RWPE2 (cell line): ENCODE results near the gene B4GALNT4.
"Not testable (repeated sequence)": the region's sequence is repeated elsewhere in the genome, so short reads cannot be mapped to it uniquely, and the experiment has no call there.

Source experiments
- ATAC-seq: fragments of 200-7000 bp; cut with Tn5 transposase; 3 replicates; pipeline ENCODE4 v1.9.1; 2021; ENCODE audit warnings: low read depth
- DNase-seq: peaks from one replicate; pipeline ENCODE4 v3.0.0-alpha.2; 2020; ENCODE audit warnings: low spot score
- H3K27ac ChIP-seq: fragments of 450-650 bp; 2 replicates; pipeline ENCODE4 v1.5.1; 2017; ENCODE audit warnings: mild to moderate bottlenecking; ENCODE audit not compliant: poor library complexity, severe bottlenecking
- H3K27me3 ChIP-seq: fragments of 250-450 bp; sonication (Bioruptor Pico); 2 replicates; pipeline ENCODE4 v1.5.1; 2021; ENCODE audit warnings: mild to moderate bottlenecking, moderate library complexity; ENCODE audit not compliant: insufficient read depth, poor library complexity, severe bottlenecking
- H3K36me3 ChIP-seq: fragments of 250-450 bp; sonication (Bioruptor Pico); 2 replicates; pipeline ENCODE4 v1.5.1; 2020; ENCODE audit warnings: low read depth, mild to moderate bottlenecking, moderate library complexity
- H3K4me1 ChIP-seq: fragments of 250-450 bp; sonication (Bioruptor Pico); 2 replicates; pipeline ENCODE4 v1.5.1; 2021; ENCODE audit warnings: mild to moderate bottlenecking, moderate library complexity; ENCODE audit not compliant: insufficient read depth, poor library complexity, severe bottlenecking
- H3K4me3 ChIP-seq: fragments of 250-450 bp; sonication (Bioruptor Pico); 2 replicates; pipeline ENCODE4 v1.5.1; 2021; ENCODE audit warnings: mild to moderate bottlenecking, moderate library complexity; ENCODE audit not compliant: severe bottlenecking
- H3K9me3 ChIP-seq: fragments of 250-450 bp; sonication (Bioruptor Pico); 2 replicates; pipeline ENCODE4 v1.5.1; 2021; ENCODE audit warnings: mild to moderate bottlenecking, moderate library complexity; ENCODE audit not compliant: severe bottlenecking
- TF ChIP-seq, protein P1 (sequence below): fragments of 450-650 bp; IDR thresholded peaks from one replicate; pipeline ENCODE4 v1.5.1; 2017; ENCODE audit warnings: mild to moderate bottlenecking, moderate library complexity; ENCODE audit not compliant: poor library complexity, severe bottlenecking

The B4GALNT4 gene

DNA sequence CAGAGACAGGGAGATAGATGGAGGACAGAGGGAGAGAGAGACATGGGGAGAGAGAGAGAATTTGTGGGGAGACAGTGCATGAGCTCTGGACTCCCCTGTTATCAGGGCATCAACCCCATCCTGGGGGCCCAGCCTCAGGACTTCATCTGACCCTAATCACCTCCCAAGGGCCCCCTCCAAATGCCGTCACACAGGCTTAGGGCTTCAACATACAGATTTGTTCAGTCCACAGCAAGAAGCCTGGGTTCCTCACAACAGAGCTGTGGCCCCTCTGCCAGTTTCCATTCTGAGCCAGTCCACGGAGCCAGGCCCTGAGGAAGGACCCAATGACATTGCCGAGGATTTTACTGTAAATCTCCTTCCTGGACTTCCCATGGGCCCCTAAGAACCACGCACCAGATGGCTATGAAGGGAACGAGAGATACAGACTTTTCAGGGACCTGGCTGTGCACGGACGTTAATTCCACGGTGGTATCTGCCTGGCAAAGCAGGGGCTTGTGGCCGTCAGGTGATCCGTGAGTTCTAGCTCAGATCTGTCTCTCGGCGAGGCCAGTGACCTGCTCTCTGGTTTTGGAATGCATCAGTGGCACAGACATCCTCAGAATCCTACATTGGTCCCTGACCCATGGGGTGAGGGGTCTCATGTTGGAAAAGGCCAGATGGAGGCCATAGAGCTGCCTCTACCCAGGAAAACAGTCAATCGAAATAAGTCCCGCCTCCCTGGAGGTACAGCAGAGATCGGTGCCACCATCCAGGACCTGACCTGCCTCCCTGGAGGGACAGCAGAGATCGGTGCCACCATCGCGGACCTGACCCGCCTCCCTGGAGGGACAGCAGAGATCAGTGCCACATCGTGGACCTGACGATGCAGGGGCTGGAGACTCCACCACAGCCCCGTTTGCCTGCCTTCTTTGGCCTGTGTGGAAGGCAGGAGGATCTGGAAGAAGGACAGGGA, 8.7 kb upstream of the B4GALNT4 start:
- Histone ChIP-seq H3K27me3 (no peaks in the 10 kb centered on the region), H3K4me1 (peaks cover 9% of the 10 kb centered on the region), H3K4me3 (no peak overlapping the region), H3K9me3 (no peaks in the 10 kb centered on the region), H3K27ac (no peak overlapping the region), H3K36me3 (no peaks in the 10 kb centered on the region)
- ATAC-seq (no peak), DNase-seq (no peak)
- TF ChIP-seq, protein P1, sequence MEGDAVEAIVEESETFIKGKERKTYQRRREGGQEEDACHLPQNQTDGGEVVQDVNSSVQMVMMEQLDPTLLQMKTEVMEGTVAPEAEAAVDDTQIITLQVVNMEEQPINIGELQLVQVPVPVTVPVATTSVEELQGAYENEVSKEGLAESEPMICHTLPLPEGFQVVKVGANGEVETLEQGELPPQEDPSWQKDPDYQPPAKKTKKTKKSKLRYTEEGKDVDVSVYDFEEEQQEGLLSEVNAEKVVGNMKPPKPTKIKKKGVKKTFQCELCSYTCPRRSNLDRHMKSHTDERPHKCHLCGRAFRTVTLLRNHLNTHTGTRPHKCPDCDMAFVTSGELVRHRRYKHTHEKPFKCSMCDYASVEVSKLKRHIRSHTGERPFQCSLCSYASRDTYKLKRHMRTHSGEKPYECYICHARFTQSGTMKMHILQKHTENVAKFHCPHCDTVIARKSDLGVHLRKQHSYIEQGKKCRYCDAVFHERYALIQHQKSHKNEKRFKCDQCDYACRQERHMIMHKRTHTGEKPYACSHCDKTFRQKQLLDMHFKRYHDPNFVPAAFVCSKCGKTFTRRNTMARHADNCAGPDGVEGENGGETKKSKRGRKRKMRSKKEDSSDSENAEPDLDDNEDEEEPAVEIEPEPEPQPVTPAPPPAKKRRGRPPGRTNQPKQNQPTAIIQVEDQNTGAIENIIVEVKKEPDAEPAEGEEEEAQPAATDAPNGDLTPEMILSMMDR: no peak

DNA sequence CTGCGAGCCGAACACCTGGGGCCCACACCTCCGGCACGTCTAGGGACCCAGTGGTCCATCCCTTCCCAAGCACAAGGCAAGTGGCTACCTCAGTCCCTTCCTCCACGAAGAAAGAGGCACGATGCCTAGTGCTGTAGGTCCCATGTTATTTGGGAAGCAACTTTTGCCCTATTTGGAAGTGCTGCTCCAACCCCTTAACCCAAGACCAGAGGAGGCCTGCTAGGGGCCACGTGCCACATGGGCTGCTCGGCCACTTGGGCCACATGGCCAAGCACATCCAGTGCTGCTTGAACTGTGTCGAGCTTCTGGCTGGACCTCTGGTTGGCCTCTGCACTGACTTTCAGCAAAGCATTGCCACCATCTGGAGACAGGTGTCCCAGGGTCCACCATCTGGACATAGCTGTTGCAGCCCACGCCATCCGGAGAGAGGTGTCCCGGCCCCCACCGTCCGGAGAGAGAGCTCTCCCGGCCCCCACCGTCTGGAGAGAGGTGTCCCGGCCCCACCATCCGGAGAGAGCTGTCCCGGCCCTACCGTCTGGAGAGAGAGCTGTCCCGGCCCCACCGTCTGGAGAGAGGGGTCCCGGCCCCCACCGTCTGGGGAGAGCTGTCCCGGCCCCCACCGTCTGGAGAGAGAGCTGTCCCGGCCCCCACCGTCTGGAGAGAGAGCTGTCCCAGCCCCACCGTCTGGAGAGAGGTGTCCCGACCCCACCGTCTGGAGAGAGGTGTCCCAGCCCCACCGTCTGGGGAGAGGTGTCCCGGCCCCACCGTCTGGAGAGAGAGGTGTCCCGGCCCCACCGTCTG, 6.5 kb upstream of the B4GALNT4 start:
- Histone ChIP-seq H3K36me3 (no peaks in the 10 kb centered on the region), H3K4me1 (peaks cover 7% of the 10 kb centered on the region), H3K4me3 (no peak overlapping the region), H3K27me3 (no peaks in the 10 kb centered on the region), H3K9me3 (no peaks in the 10 kb centered on the region), H3K27ac (no peak overlapping the region)
- TF ChIP-seq, protein P1: no peak
- ATAC-seq: no peak
- DNase-seq: no peak

DNA sequence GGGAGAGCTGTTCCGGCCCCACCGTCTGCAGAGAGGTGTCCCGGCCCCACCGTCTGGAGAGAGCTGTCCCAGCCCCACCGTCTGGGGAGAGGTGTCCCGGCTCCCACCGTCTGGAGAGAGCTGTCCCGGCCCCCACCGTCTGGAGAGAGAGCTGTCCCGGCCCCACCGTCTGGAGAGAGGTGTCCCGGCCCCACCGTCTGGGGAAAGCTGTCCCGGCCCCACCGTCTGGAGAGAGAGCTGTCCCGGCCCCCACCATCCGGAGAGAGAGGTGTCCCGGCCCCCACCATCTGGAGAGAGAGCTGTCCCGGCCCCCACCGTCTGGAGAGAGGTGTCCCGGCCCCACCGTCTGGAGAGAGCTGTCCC, 5.9 kb upstream of the B4GALNT4 start:
- H3K9me3 ChIP-seq, H3K4me1 ChIP-seq, DNase-seq: not testable (repeated sequence)

DNA sequence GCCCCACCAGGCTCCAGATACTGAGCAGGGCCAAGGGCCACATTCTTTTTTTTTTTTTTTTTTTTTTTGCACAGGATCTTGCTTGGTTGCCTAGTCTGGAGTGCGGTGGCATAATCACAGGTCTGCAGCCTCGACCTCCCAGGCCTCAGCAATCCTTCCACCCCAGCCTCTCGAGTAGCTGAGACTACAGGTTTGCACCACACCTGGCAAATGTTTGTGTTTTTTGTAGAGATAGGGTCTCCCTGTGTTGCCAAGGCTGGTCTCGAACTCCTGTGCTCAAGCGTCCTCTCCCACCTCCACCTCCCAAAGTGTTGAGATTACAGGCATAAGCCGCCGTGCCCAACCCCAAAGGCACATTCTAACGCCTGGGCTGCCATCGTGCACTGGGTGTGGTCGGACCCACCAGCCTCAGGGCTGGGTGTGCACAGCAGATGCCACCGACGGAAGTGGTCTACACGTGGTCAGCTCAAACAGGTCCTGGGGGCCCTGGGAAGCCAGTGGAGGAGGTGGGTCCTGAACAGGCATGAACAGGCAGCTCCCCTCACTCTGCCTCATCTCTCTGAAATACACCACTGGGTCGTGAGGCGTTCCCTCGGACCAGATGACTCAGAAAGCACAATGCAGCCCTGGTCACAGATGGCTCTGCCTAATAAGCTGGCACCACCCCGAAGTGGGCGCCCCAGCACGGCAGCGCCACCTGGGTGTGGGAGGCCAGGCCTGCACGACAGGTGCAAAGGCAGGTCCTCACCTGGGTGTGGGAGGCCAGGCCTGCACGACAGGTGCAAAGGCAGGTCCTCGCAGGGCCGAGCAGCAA, 5.1 kb upstream of the B4GALNT4 start:
- H3K27ac ChIP-seq: no peak overlapping the region
- H3K4me1 ChIP-seq: peaks cover 7% of the 10 kb centered on the region
- no peaks in the 10 kb centered on the region for H3K27me3 ChIP-seq
- no peaks in the 10 kb centered on the region for H3K9me3 ChIP-seq
- TF ChIP-seq, protein P1: peak; percentile 78
- peak; percentile 80 for ATAC-seq
- no peak for DNase-seq
- no peaks in the 10 kb centered on the region for H3K36me3 ChIP-seq
- H3K4me3 ChIP-seq: no peak overlapping the region

More for the DNA sequence above, 5.9 kb upstream of the B4GALNT4 start:
- H3K27ac ChIP-seq, H3K27me3 ChIP-seq, H3K4me3 ChIP-seq, H3K36me3 ChIP-seq, ATAC-seq: not testable (repeated sequence)
